NCI-H1436 (cell line): Measurements from ENCODE around the gene PFDN1.

Source experiments
- DNase-seq: peaks from one replicate; lab custom pipeline; 2025; lab: John Stamatoyannopoulos, UW

PFDN1 gene

GRCh38 chr5:140238756-140239155 lies 64.1 kb downstream of the PFDN1 start:
- no peak for DNase-seq

GRCh38 chr5:140236891-140237598 lies 65.9 kb downstream of the PFDN1 start:
- no peak for DNase-seq

- DNase-seq, result no peak
These were observed 66.9 kb downstream of the PFDN1 start for GRCh38 chr5:140235791-140236551.

- DNase-seq, result no peak
These were observed 68.4 kb downstream of the PFDN1 start for GRCh38 chr5:140234377-140234989.

- DNase-seq, result no peak
These were observed 70.2 kb downstream of the PFDN1 start for GRCh38 chr5:140232731-140233130.

- no peak for DNase-seq
These were observed 72.5 kb downstream of the PFDN1 start for GRCh38 chr5:140230373-140230772.

GRCh38 chr5:140228364-140228837 lies 74.5 kb downstream of the PFDN1 start:
- no peak for DNase-seq

- no peak for DNase-seq
These were observed 75.9 kb downstream of the PFDN1 start for GRCh38 chr5:140227046-140227445.

- DNase-seq, result no peak
These were observed 77.5 kb downstream of the PFDN1 start for GRCh38 chr5:140225396-140225795.

- no peak for DNase-seq
These were observed 78.2 kb downstream of the PFDN1 start for GRCh38 chr5:140224658-140225057.

- no peak for DNase-seq
These were observed 79.3 kb downstream of the PFDN1 start for GRCh38 chr5:140223567-140223966.

GRCh38 chr5:140222416-140222815 lies 80.5 kb downstream of the PFDN1 start:
- DNase-seq, result no peak

GRCh38 chr5:140221697-140222223 lies 81.1 kb downstream of the PFDN1 start:
- DNase-seq, result no peak

GRCh38 chr5:140220698-140221064 lies 82.2 kb downstream of the PFDN1 start:
- DNase-seq, result no peak

- DNase-seq, result no peak
These were observed 82.7 kb downstream of the PFDN1 start for GRCh38 chr5:140220032-140220697.

GRCh38 chr5:140219068-140219991 lies 83.6 kb downstream of the PFDN1 start:
- DNase-seq, result no peak

GRCh38 chr5:140217299-140218026 lies 85.4 kb downstream of the PFDN1 start:
- no peak for DNase-seq

GRCh38 chr5:140216478-140217074 lies 86.3 kb downstream of the PFDN1 start:
- no peak for DNase-seq

GRCh38 chr5:140215276-140215675 lies 87.6 kb downstream of the PFDN1 start:
- DNase-seq, result no peak

- no peak for DNase-seq
These were observed 88.1 kb downstream of the PFDN1 start for GRCh38 chr5:140214831-140215230.
